Urothelium cell line (cell line): Measurements from ENCODE around the gene RFNG.

ENCODE experiments used
- DNase-seq: peaks from one replicate; pipeline ENCODE4 v3.0.0; 2011; ENCODE audit warnings: low spot score, mixed read lengths
- FAIRE-seq: peaks from 2 replicates; lab custom pipeline; 2011; peaks lifted over from hg19 to GRCh38; lab: Jason Lieb, UNC

Gene RFNG

GRCh38 chr17:82016061-82016874 lies 35.3 kb downstream of the RFNG start:
- DNase-seq (no peak), FAIRE-seq (no peak)

- DNase-seq (no peak), FAIRE-seq (peak; percentile 40)
Measured at GRCh38 chr17:82015311-82015971, 36.2 kb downstream of the RFNG start.

- FAIRE-seq (no peak), DNase-seq (no peak)
Measured at GRCh38 chr17:82014971-82015310, 36.7 kb downstream of the RFNG start.

GRCh38 chr17:82014432-82014831 lies 37.2 kb downstream of the RFNG start:
- DNase-seq = no peak
- FAIRE-seq = no peak

- DNase-seq (no peak), FAIRE-seq (peak; percentile 35)
Measured at GRCh38 chr17:82013772-82014321, 37.8 kb downstream of the RFNG start.

- no peak for FAIRE-seq
- DNase-seq = no peak
Measured at GRCh38 chr17:82013341-82013740, 38.3 kb downstream of the RFNG start.

- FAIRE-seq = peak; percentile 5
- no peak for DNase-seq
Measured at GRCh38 chr17:82012640-82013295, 38.8 kb downstream of the RFNG start.

- FAIRE-seq = no peak
Measured at GRCh38 chr17:82012261-82012639, 39.4 kb downstream of the RFNG start.

GRCh38 chr17:82011617-82012187 lies 39.9 kb downstream of the RFNG start:
- FAIRE-seq = no peak
- no peak for DNase-seq

More at GRCh38 chr17:82012261-82012639, 39.4 kb downstream of the RFNG start:
- no peak for DNase-seq

- no peak for DNase-seq
- FAIRE-seq = no peak
Measured at GRCh38 chr17:82010575-82011525, 40.8 kb downstream of the RFNG start.

- DNase-seq (no peak), FAIRE-seq (no peak)
Measured at GRCh38 chr17:82009413-82009812, 42.2 kb downstream of the RFNG start.

GRCh38 chr17:82008941-82009405 lies 42.6 kb downstream of the RFNG start:
- FAIRE-seq = no peak
- no peak for DNase-seq

GRCh38 chr17:82008258-82008940 lies 43.2 kb downstream of the RFNG start:
- FAIRE-seq (no peak), DNase-seq (no peak)

GRCh38 chr17:82007495-82008257 lies 43.9 kb downstream of the RFNG start:
- FAIRE-seq (peak; percentile 13), DNase-seq (no peak)

GRCh38 chr17:82007228-82007494 lies 44.5 kb downstream of the RFNG start:
- DNase-seq = no peak
- FAIRE-seq = no peak

- DNase-seq = peak; percentile 84
- FAIRE-seq = no peak
Measured at GRCh38 chr17:82006468-82007227, 45.0 kb downstream of the RFNG start.

- FAIRE-seq = peak; percentile 99
- DNase-seq = no peak
Measured at GRCh38 chr17:82005701-82006348, 45.8 kb downstream of the RFNG start.
